GM21423 (cell line): ENCODE data around the gene CD164.
"Not testable (repeated sequence)": the region's sequence is repeated elsewhere in the genome, so short reads cannot be mapped to it uniquely, and the experiment has no call there.

Source experiments
- ATAC-seq: cut with Tn5 transposase; IDR thresholded peaks from one replicate; pipeline ENCODE4 v1.9.1; 2021; ENCODE audit warnings: mild to moderate bottlenecking, moderate library complexity; ENCODE audit not compliant: unreplicated experiment

CD164 gene

GRCh38 chr6:109344226-109344625, 38.0 kb downstream of the CD164 start:
- ATAC-seq, result no peak

- no peak for ATAC-seq
Observed at GRCh38 chr6:109343518-109343917, 38.7 kb downstream of the CD164 start.

- no peak for ATAC-seq
Observed at GRCh38 chr6:109342911-109343310, 39.4 kb downstream of the CD164 start.

- ATAC-seq, result no peak
Observed at GRCh38 chr6:109342506-109342905, 39.8 kb downstream of the CD164 start.

- ATAC-seq, result no peak
Observed at GRCh38 chr6:109340811-109341210, 41.5 kb downstream of the CD164 start.

- no peak for ATAC-seq
Observed at GRCh38 chr6:109339906-109340678, 42.2 kb downstream of the CD164 start.

- no peak for ATAC-seq
Observed at GRCh38 chr6:109336221-109336961, 45.9 kb downstream of the CD164 start.

GRCh38 chr6:109333870-109334269, 48.4 kb downstream of the CD164 start:
- ATAC-seq, result not testable (repeated sequence)

- ATAC-seq, result no peak
Observed at GRCh38 chr6:109332748-109333147, 49.5 kb downstream of the CD164 start.

GRCh38 chr6:109331081-109331480, 51.2 kb downstream of the CD164 start:
- ATAC-seq, result no peak

GRCh38 chr6:109330263-109330662, 52.0 kb downstream of the CD164 start:
- no peak for ATAC-seq

GRCh38 chr6:109328629-109329028, 53.6 kb downstream of the CD164 start:
- no peak for ATAC-seq

- ATAC-seq, result no peak
Observed at GRCh38 chr6:109327959-109328358, 54.3 kb downstream of the CD164 start.

GRCh38 chr6:109327491-109327890, 54.8 kb downstream of the CD164 start:
- ATAC-seq, result no peak

GRCh38 chr6:109326351-109326750, 55.9 kb downstream of the CD164 start:
- no peak for ATAC-seq

GRCh38 chr6:109325400-109325801, 56.9 kb downstream of the CD164 start:
- no peak for ATAC-seq

GRCh38 chr6:109323241-109323640, 59.0 kb downstream of the CD164 start:
- no peak for ATAC-seq

- ATAC-seq, result peak; percentile 61
Observed at GRCh38 chr6:109322825-109323224, 59.4 kb downstream of the CD164 start.

- no peak for ATAC-seq
Observed at GRCh38 chr6:109321752-109322151, 60.5 kb downstream of the CD164 start.

- no peak for ATAC-seq
Observed at GRCh38 chr6:109320072-109320471, 62.2 kb downstream of the CD164 start.

GRCh38 chr6:109318328-109318876, 63.9 kb downstream of the CD164 start:
- no peak for ATAC-seq

- ATAC-seq, result no peak
Observed at GRCh38 chr6:109316909-109317308, 65.4 kb downstream of the CD164 start.
